Keratinocyte (primary cell): ENCODE results near the gene SH3GLB2.

Experiments
- EZH2 ChIP-seq: IDR thresholded peaks from one replicate; pipeline ENCODE4 v1.6.1; 2012; ENCODE audit warnings: inconsistent platforms, mild to moderate bottlenecking, low read length, moderate library complexity
- TF ChIP-seq, protein P1 (sequence below), 3 experiments: IDR thresholded peaks in 1 of 3; conservative IDR thresholded peaks in 1 of 3; optimal IDR thresholded peaks in 1 of 3; 2 replicates in 2 of 3; 3 replicates in 1 of 3; pipeline versions ENCODE3 to v1.5.1; 2011; ENCODE audit warnings: low read length in 3 of 3, mild to moderate bottlenecking in 3 of 3, moderate library complexity in 2 of 3, control low read depth in 1 of 3, inconsistent platforms in 1 of 3; ENCODE audit not compliant: insufficient read depth in 2 of 3; ENCODE audit errors: extremely low read depth in 1 of 3

DNA sequence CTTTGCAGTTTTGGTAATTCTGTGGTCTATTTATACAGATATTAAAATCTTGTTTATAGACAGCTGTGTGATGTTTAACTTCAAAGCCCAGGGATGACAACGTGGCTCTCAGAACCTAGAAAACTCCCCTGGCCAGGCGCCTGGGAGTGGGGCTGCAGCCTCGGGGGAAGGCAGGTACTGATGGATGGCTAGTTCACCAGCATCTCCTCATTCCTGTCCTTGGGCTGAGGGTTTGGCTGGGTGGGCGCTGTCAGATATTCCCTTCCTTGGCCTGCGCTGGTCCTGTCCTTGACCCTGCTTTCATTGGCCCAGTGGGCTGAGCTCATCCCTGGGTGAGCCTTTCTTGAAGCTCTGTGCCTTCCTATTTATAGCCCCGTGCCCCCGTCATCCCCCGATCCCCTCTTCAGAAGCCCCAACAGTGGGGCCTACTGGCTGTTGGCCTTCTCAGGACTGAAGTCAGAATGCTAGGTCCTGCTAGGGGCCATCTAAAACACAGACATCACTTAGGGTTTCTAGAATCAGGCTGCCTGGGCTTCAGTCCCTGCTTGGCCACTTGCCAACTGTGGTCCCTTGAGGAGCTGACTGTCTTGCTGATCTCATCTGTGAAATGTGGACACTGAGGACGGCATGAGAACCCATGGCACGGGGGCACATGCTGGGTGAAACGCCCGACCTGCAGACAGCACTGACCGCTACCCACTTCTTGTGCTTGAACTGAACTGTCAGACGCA, 20.9 kb downstream of the SH3GLB2 start:
- TF ChIP-seq, protein P1, sequence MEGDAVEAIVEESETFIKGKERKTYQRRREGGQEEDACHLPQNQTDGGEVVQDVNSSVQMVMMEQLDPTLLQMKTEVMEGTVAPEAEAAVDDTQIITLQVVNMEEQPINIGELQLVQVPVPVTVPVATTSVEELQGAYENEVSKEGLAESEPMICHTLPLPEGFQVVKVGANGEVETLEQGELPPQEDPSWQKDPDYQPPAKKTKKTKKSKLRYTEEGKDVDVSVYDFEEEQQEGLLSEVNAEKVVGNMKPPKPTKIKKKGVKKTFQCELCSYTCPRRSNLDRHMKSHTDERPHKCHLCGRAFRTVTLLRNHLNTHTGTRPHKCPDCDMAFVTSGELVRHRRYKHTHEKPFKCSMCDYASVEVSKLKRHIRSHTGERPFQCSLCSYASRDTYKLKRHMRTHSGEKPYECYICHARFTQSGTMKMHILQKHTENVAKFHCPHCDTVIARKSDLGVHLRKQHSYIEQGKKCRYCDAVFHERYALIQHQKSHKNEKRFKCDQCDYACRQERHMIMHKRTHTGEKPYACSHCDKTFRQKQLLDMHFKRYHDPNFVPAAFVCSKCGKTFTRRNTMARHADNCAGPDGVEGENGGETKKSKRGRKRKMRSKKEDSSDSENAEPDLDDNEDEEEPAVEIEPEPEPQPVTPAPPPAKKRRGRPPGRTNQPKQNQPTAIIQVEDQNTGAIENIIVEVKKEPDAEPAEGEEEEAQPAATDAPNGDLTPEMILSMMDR (optimal IDR thresholded peaks at IDR 0.05 in 1 of 3, IDR thresholded peaks at IDR 0.05 in 1 of 3, conservative IDR thresholded peaks at IDR 0.05 in 1 of 3; ENCODE audit: extremely low read depth in 1 of 3, insufficient read depth in 2 of 3, low read length in 3 of 3) = no peak
- TF ChIP-seq EZH2 = no peak
